Measurements from ENCODE around the gene MEX3A. TPM values are rescaled to one million over a fixed set of nuclear protein-coding genes. Genes with fewer than 3 reads are reported as not detected.

Gene MEX3A
- total and polyA plus RNA-seq, 2 of the 8 experiments (the other 6 are each of a cell fraction or from before 2014, with no cell fraction given), result 34.1 to 52.4 TPM

- TF ChIP-seq, protein P1, sequence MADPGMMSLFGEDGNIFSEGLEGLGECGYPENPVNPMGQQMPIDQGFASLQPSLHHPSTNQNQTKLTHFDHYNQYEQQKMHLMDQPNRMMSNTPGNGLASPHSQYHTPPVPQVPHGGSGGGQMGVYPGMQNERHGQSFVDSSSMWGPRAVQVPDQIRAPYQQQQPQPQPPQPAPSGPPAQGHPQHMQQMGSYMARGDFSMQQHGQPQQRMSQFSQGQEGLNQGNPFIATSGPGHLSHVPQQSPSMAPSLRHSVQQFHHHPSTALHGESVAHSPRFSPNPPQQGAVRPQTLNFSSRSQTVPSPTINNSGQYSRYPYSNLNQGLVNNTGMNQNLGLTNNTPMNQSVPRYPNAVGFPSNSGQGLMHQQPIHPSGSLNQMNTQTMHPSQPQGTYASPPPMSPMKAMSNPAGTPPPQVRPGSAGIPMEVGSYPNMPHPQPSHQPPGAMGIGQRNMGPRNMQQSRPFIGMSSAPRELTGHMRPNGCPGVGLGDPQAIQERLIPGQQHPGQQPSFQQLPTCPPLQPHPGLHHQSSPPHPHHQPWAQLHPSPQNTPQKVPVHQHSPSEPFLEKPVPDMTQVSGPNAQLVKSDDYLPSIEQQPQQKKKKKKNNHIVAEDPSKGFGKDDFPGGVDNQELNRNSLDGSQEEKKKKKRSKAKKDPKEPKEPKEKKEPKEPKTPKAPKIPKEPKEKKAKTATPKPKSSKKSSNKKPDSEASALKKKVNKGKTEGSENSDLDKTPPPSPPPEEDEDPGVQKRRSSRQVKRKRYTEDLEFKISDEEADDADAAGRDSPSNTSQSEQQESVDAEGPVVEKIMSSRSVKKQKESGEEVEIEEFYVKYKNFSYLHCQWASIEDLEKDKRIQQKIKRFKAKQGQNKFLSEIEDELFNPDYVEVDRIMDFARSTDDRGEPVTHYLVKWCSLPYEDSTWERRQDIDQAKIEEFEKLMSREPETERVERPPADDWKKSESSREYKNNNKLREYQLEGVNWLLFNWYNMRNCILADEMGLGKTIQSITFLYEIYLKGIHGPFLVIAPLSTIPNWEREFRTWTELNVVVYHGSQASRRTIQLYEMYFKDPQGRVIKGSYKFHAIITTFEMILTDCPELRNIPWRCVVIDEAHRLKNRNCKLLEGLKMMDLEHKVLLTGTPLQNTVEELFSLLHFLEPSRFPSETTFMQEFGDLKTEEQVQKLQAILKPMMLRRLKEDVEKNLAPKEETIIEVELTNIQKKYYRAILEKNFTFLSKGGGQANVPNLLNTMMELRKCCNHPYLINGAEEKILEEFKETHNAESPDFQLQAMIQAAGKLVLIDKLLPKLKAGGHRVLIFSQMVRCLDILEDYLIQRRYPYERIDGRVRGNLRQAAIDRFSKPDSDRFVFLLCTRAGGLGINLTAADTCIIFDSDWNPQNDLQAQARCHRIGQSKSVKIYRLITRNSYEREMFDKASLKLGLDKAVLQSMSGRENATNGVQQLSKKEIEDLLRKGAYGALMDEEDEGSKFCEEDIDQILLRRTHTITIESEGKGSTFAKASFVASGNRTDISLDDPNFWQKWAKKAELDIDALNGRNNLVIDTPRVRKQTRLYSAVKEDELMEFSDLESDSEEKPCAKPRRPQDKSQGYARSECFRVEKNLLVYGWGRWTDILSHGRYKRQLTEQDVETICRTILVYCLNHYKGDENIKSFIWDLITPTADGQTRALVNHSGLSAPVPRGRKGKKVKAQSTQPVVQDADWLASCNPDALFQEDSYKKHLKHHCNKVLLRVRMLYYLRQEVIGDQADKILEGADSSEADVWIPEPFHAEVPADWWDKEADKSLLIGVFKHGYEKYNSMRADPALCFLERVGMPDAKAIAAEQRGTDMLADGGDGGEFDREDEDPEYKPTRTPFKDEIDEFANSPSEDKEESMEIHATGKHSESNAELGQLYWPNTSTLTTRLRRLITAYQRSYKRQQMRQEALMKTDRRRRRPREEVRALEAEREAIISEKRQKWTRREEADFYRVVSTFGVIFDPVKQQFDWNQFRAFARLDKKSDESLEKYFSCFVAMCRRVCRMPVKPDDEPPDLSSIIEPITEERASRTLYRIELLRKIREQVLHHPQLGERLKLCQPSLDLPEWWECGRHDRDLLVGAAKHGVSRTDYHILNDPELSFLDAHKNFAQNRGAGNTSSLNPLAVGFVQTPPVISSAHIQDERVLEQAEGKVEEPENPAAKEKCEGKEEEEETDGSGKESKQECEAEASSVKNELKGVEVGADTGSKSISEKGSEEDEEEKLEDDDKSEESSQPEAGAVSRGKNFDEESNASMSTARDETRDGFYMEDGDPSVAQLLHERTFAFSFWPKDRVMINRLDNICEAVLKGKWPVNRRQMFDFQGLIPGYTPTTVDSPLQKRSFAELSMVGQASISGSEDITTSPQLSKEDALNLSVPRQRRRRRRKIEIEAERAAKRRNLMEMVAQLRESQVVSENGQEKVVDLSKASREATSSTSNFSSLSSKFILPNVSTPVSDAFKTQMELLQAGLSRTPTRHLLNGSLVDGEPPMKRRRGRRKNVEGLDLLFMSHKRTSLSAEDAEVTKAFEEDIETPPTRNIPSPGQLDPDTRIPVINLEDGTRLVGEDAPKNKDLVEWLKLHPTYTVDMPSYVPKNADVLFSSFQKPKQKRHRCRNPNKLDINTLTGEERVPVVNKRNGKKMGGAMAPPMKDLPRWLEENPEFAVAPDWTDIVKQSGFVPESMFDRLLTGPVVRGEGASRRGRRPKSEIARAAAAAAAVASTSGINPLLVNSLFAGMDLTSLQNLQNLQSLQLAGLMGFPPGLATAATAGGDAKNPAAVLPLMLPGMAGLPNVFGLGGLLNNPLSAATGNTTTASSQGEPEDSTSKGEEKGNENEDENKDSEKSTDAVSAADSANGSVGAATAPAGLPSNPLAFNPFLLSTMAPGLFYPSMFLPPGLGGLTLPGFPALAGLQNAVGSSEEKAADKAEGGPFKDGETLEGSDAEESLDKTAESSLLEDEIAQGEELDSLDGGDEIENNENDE (IDR thresholded peaks at IDR 0.05; ENCODE audit: insufficient replicate concordance, low read length), result no peak
- TF ChIP-seq CTBP2 (IDR thresholded peaks at IDR 0.05; ENCODE audit: borderline replicate concordance, insufficient read depth, insufficient read length, low read length), result no peak
- no peak for TF ChIP-seq ATF3 (IDR thresholded peaks at IDR 0.05; ENCODE audit: insufficient read depth, low read depth, low read length)
- no peak for TF ChIP-seq FOSL1 (IDR thresholded peaks at IDR 0.05; ENCODE audit: insufficient read depth, low read depth, low read length)
- 0 out of 2 replicates have a peak, but pooled peaks have one; percentile 22 for TF ChIP-seq BACH1 (IDR thresholded peaks at IDR 0.05; ENCODE audit: low read length)
- TF ChIP-seq CREB1 (IDR thresholded peaks at IDR 0.05), result no peak
- 0 out of 2 replicates have a peak, but pooled peaks have one; percentile 15 for TF ChIP-seq YY1 (IDR thresholded peaks at IDR 0.05; ENCODE audit: low read depth, low read length)
- TF ChIP-seq NANOG (IDR thresholded peaks at IDR 0.05; ENCODE audit: insufficient read depth, low read depth, low read length, poor library complexity, severe bottlenecking), result peak; percentile 8
- TF ChIP-seq CEBPB (IDR thresholded peaks at IDR 0.05; ENCODE audit: low read depth, low read length), result no peak
Observed at GRCh38 chr1:156114101-156114918, 32.0 kb upstream of the MEX3A start, which contains the start of gene LMNA (continued).

Measured in H1 (cell line).